Upper lobe of right lung (tissue), 1 donor: ENCODE data around the gene TMA7B. TPM values are rescaled to one million over a fixed set of nuclear protein-coding genes. Genes with fewer than 3 reads are reported as not detected.

Experiments used
- ATAC-seq: fragments of 200-7000 bp; cut with Tn5 transposase; one replicate; pipeline ENCODE4 v1.9.1; 2020; ENCODE audit warnings: mild to moderate bottlenecking, moderate library complexity
- DNase-seq: peaks from one replicate; pipeline ENCODE4 v3.0.0-alpha.2; 2020
- H3K27ac ChIP-seq: fragments of 200-600 bp; one replicate; pipeline ENCODE4 v1.8.0; 2022
- H3K27me3 ChIP-seq: fragments of 200-600 bp; one replicate; pipeline ENCODE4 v1.8.0; 2022; ENCODE audit warnings: mild to moderate bottlenecking
- H3K36me3 ChIP-seq: fragments of 200-600 bp; one replicate; pipeline ENCODE4 v1.8.0; 2022
- H3K4me1 ChIP-seq: fragments of 200-600 bp; one replicate; pipeline ENCODE4 v1.8.0; 2022
- H3K4me3 ChIP-seq: fragments of 200-600 bp; one replicate; pipeline ENCODE4 v1.8.0; 2022; ENCODE audit warnings: mild to moderate bottlenecking
- H3K9me3 ChIP-seq: fragments of 200-600 bp; one replicate; pipeline ENCODE4 v1.8.0; 2022
- CTCF ChIP-seq: fragments of 200-600 bp; IDR thresholded peaks from one replicate; pipeline ENCODE4 v1.8.0; 2022; ENCODE audit warnings: antibody characterized with exemption
- intact Hi-C: fragments of 100-400 bp; cut with DNase I; formaldehyde crosslinking; loops from one replicate; pipeline ENCODE4 v1.11.0; 2022
- long read RNA-seq: library from polyadenylated mRNA; unstranded; transcript quantifications from one replicate; pipeline ENCODE4 v2.0.0, GENCODE V29; 2021
- total RNA-seq: library from RNA; stranded (reverse); fragmentation: NEBNext Ultra II Directional; extraction: Animal tissue kit (Norgen Biotek cat#: 25700); gene quantifications from one replicate; pipeline ENCODE4 v1.2.1, GENCODE V29; 2021
- donor health status: DM: no; HTN: yes; CAD: no; lungs with severe emphysema.

TMA7B gene
- total RNA-seq = 0.69 TPM
- long read RNA-seq = 0 reads

DNA sequence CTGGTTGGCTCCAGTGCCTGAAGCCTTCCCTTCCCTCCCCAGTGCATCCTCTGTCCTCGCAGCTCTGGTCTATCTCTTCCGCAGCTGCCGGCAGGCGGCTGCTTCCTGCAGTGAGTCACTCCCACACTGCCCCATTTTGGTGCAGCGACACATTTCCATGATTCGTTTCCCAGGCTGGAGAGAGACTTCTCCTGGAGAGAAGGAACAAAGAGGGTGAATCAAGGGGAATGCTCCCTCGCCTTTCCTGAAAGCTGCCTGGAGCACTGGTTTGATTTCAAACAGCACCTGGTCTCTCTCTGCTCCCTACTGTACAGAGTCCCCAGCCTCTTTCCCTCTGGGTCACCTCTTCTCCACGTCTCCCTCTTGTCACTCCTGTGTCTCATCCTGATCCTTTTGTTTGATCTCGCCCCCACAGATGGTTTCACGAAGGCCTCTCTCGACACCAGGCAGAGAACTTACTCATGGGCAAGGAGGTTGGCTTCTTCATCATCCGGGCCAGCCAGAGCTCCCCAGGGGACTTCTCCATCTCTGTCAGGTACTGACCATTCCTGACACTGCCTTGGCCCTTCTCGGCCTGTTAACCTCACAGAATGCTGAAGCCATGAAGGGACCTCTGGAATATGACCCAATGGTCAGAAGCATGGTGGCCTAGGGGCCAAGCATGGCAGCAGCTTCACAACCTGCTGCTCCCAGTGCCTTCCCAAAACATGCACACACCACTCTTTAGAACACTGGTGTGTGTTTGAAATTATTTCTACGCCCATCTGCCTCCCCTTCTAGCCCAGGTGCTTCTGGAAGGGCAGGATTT is at the start of gene TMA7B:
Gene TMA7B, plus strand, starts transcription at position 758 of the 808 bp plus-strand sequence. CDS start 3,978 bp downstream, outside the sequence.
- Histone ChIP-seq H3K36me3 (no peaks in the 10 kb centered on the region), H3K27me3 (peaks cover 23% of the 10 kb centered on the region), H3K4me3 (no peak within 1 kb of the TSS), H3K9me3 (no peaks in the 10 kb centered on the region), H3K27ac (no peak within 1 kb of the TSS), H3K4me1 (peaks cover 2% of the 10 kb centered on the region)
- DNase-seq (no peak), ATAC-seq (peak; percentile 52)
- TF ChIP-seq CTCF = peak; percentile 24
- intact Hi-C loops = loop anchor here (10.0 kb wide), 1 partner anchor 55 kb away; no protein-coding TSS in a partner anchor

DNA sequence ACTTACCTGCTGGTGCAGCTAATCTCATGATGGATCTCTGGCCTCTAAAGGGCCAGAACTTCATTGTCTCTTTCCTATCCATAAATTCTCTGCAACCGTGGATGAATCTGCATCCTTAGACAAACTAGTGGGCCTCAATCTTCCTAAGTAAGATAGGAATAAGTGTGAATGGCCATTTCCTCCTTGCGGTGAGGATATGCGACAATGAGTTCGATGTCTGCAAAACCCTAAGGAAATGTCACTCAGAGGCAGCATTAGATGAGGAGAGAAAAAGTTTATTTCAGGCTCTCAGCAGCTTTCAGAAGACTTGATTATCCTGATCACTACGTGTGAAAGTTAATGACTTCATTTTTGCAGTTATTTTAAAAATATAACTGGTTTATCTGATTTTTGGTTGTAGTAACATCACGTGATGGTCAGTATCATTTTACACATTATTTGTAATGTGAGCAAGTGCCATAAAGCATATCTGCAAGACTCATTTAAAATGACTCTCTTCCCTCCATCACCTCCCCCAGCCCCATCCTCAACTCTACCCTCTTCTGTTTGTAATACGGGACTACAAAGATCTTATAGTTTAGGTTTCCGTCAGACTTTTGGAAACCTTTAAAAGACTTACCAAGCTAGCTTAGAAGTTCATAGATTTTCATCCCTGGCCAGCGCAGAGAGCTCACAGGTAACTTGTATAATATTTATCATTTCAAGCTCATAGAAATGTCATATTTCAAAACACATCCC is 49.2 kb upstream of the TMA7B start:
- TF ChIP-seq CTCF = no peak
- ATAC-seq (no peak), DNase-seq (no peak)
- Histone ChIP-seq H3K9me3 (no peaks in the 10 kb centered on the region), H3K4me3 (no peak overlapping the region), H3K27me3 (peaks cover 40% of the 10 kb centered on the region), H3K4me1 (no peaks in the 10 kb centered on the region), H3K27ac (no peak overlapping the region), H3K36me3 (no peaks in the 10 kb centered on the region)
- intact Hi-C loops = no loop called here

- no peak for TF ChIP-seq CTCF
- intact Hi-C loops = no loop called here
- no peak overlapping the region for H3K27ac ChIP-seq
- peaks cover 39% of the 10 kb centered on the region for H3K27me3 ChIP-seq
- no peak for ATAC-seq
- peaks cover 13% of the 10 kb centered on the region for H3K4me1 ChIP-seq
- H3K36me3 ChIP-seq = no peaks in the 10 kb centered on the region
- H3K4me3 ChIP-seq = no peak overlapping the region
- DNase-seq = no peak
- no peaks in the 10 kb centered on the region for H3K9me3 ChIP-seq
Measured at GRCh38 chr22:39913321-39913720, 46.9 kb upstream of the TMA7B start.

- ATAC-seq = no peak
- Histone ChIP-seq H3K27ac (no peak overlapping the region), H3K36me3 (no peaks in the 10 kb centered on the region), H3K4me1 (peaks cover 13% of the 10 kb centered on the region), H3K9me3 (no peaks in the 10 kb centered on the region), H3K4me3 (no peak overlapping the region), H3K27me3 (peaks cover 40% of the 10 kb centered on the region)
- DNase-seq = no peak
- TF ChIP-seq CTCF = no peak
- intact Hi-C loops = no loop called here
Measured at GRCh38 chr22:39913886-39914285, 46.3 kb upstream of the TMA7B start.

DNA sequence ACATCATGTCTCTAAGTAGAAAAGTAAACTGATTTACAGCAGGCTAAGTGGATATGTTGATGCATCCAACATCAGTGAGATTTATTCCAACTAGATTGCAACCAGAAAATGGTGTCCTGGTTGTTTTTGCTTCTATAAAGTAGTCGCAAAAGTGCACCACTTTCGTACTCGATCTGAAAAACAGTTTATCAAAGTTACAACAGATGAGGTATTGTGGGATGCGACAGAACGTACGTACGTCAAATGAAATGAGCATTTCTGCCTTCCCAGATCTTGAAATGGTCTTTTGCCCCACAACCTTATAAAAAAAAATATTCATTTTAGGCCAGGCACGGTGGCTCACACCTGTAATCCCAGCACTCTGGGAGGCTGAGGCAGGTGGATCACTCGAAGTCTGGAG is 45.6 kb upstream of the TMA7B start:
- H3K36me3 ChIP-seq = no peaks in the 10 kb centered on the region
- H3K4me3 ChIP-seq = no peak overlapping the region
- no peak for ATAC-seq
- intact Hi-C loops = no loop called here
- H3K27me3 ChIP-seq = peaks cover 43% of the 10 kb centered on the region
- TF ChIP-seq CTCF = no peak
- H3K27ac ChIP-seq = no peak overlapping the region
- peaks cover 13% of the 10 kb centered on the region for H3K4me1 ChIP-seq
- no peaks in the 10 kb centered on the region for H3K9me3 ChIP-seq
- DNase-seq = no peak
